Calu3 (cell line): Measurements from ENCODE around the gene CNIH2. TPM values are rescaled to one million over a fixed set of nuclear protein-coding genes. Genes with fewer than 3 reads are reported as not detected.
"Not testable (repeated sequence)": the region's sequence is repeated elsewhere in the genome, so short reads cannot be mapped to it uniquely, and the experiment has no call there.

ENCODE experiments used
- BruUV-seq: library from RNA; stranded (reverse); fragments of 400-500 nt; replicated peaks from 2 replicates; lab custom pipeline; 2021; lab: Mats Ljungman, UMichigan
- CTCF ChIA-PET: fragments of 300-600 bp; sonication (Branson Sonifier 250); formaldehyde crosslinking; loops from one replicate; lab custom pipeline; 2022; ENCODE audit warnings: antibody characterized with exemption; lab: Charles Lee
- DNase-seq: peaks from one replicate; pipeline ENCODE4 v3.0.0; 2022
- H3K27ac Mint-ChIP-seq: one replicate; pipeline ENCODE4 v1.8.0; 2022; ENCODE audit warnings: mixed read lengths; ENCODE audit not compliant: unreplicated experiment
- H3K27me3 Mint-ChIP-seq: one replicate; pipeline ENCODE4 v1.8.0; 2022; ENCODE audit warnings: mixed read lengths; ENCODE audit not compliant: unreplicated experiment
- H3K36me3 Mint-ChIP-seq: one replicate; pipeline ENCODE4 v1.8.0; 2022; ENCODE audit warnings: mild to moderate bottlenecking, moderate library complexity, mixed read lengths; ENCODE audit not compliant: insufficient read depth, unreplicated experiment
- H3K4me1 Mint-ChIP-seq: one replicate; pipeline ENCODE4 v1.8.0; 2022; ENCODE audit warnings: mild to moderate bottlenecking, low read depth, mixed read lengths; ENCODE audit not compliant: unreplicated experiment
- H3K4me3 Mint-ChIP-seq: one replicate; pipeline ENCODE4 v1.8.0; 2022; ENCODE audit warnings: mild to moderate bottlenecking, low read depth, moderate library complexity, mixed read lengths; ENCODE audit not compliant: unreplicated experiment
- H3K9me3 Mint-ChIP-seq: one replicate; pipeline ENCODE4 v1.8.0; 2022; ENCODE audit warnings: low read depth, mixed read lengths; ENCODE audit not compliant: unreplicated experiment
- CTCF ChIP-seq: fragments of 200-600 bp; IDR thresholded peaks from one replicate; pipeline ENCODE4 v1.8.0; 2022; ENCODE audit warnings: antibody characterized with exemption; ENCODE audit not compliant: unreplicated experiment
- intact Hi-C: fragments of 100-400 bp; cut with micrococcal nuclease; formaldehyde crosslinking; loops from one replicate; pipeline ENCODE4 v1.10.0; 2022; ENCODE audit not compliant: unreplicated experiment
- total RNA-seq: library from RNA; stranded (reverse); gene quantifications from 2 replicates; pipeline ENCODE4 v1.2.3, GENCODE V29; 2022

CNIH2 gene
- total RNA-seq, 1 experiment from 2014 or later, result 2.9 TPM

- CTCF ChIA-PET, result no interaction called here
- Mint-ChIP-seq H3K4me1 (no peaks in the 10 kb centered on the region), H3K27me3 (peaks cover 63% of the 10 kb centered on the region), H3K9me3 (peaks cover 6% of the 10 kb centered on the region), H3K4me3 (no peak overlapping the region), H3K27ac (no peak overlapping the region), H3K36me3 (peaks cover 9% of the 10 kb centered on the region)
- intact Hi-C loops, result no loop called here
- no peak for TF ChIP-seq CTCF
- BruUV-seq, result no TSS peak
- DNase-seq, result no peak
Measured at GRCh38 chr11:66318600-66318970, 40.6 kb downstream of the CNIH2 start.

GRCh38 chr11:66320289-66320688, 42.3 kb downstream of the CNIH2 start:
- H3K9me3 Mint-ChIP-seq, intact Hi-C loops, BruUV-seq, H3K4me3 Mint-ChIP-seq, H3K36me3 Mint-ChIP-seq, H3K4me1 Mint-ChIP-seq, H3K27ac Mint-ChIP-seq, DNase-seq, CTCF ChIA-PET: not testable (repeated sequence)
- peaks cover 53% of the 10 kb centered on the region for H3K27me3 Mint-ChIP-seq

GRCh38 chr11:66320748-66321147, 42.8 kb downstream of the CNIH2 start:
- H3K27ac Mint-ChIP-seq, H3K36me3 Mint-ChIP-seq, intact Hi-C loops, H3K4me3 Mint-ChIP-seq, BruUV-seq, H3K4me1 Mint-ChIP-seq, H3K9me3 Mint-ChIP-seq, DNase-seq, CTCF ChIA-PET: not testable (repeated sequence)
- peaks cover 48% of the 10 kb centered on the region for H3K27me3 Mint-ChIP-seq

GRCh38 chr11:66321606-66322005, 43.6 kb downstream of the CNIH2 start:
- CTCF ChIA-PET, result interaction anchor here (1.4 kb wide), 1 partner anchor 10 kb away, joined by 3 read pairs; no protein-coding TSS in a partner anchor
- H3K27me3 Mint-ChIP-seq, result peaks cover 42% of the 10 kb centered on the region
- H3K9me3 Mint-ChIP-seq, result peaks cover 6% of the 10 kb centered on the region
- intact Hi-C loops, result no loop called here
- no TSS peak for BruUV-seq
- no peak overlapping the region for H3K27ac Mint-ChIP-seq
- no peak overlapping the region for H3K4me3 Mint-ChIP-seq
- H3K36me3 Mint-ChIP-seq, result no peaks in the 10 kb centered on the region
- no peak for DNase-seq
- no peaks in the 10 kb centered on the region for H3K4me1 Mint-ChIP-seq
- TF ChIP-seq CTCF, result no peak

GRCh38 chr11:66322732-66323427, 44.9 kb downstream of the CNIH2 start:
- H3K27ac Mint-ChIP-seq, result no peak overlapping the region
- peaks cover 42% of the 10 kb centered on the region for H3K27me3 Mint-ChIP-seq
- intact Hi-C loops, result no loop called here
- TF ChIP-seq CTCF, result no peak
- peaks cover 10% of the 10 kb centered on the region for H3K4me1 Mint-ChIP-seq
- H3K4me3 Mint-ChIP-seq, result no peak overlapping the region
- peaks cover 6% of the 10 kb centered on the region for H3K9me3 Mint-ChIP-seq
- no peak for DNase-seq
- CTCF ChIA-PET, result interaction anchor here (1.4 kb wide), 1 partner anchor 11 kb away, joined by 3 read pairs; no protein-coding TSS in a partner anchor
- no peaks in the 10 kb centered on the region for H3K36me3 Mint-ChIP-seq
- BruUV-seq, result no TSS peak
